Spleen (tissue), 11 donors: ENCODE results near the gene TMEM121. TPM values are rescaled to one million over a fixed set of nuclear protein-coding genes. Genes with fewer than 3 reads are reported as not detected.

ENCODE experiments used
- DNase-seq: peaks from one replicate; pipeline ENCODE4 v3.0.0-alpha.2; 2020
- H3K27ac ChIP-seq, 8 donors: fragments of 200-600 bp; sonication (generic) in 7 of 8; 1 replicate in 4 of 8; 2 replicates in 4 of 8; pipeline versions ENCODE4 v1.5.0 to v1.8.0; 2016 to 2021; ENCODE audit warnings: inconsistent platforms in 4 of 8, mild to moderate bottlenecking in 4 of 8, moderate library complexity in 1 of 8
- H3K27me3 ChIP-seq, 7 donors: fragments of 200-600 bp; sonication (generic) in 6 of 7; replicated peaks in 1 of 7; 1 replicate in 4 of 7; 2 replicates in 3 of 7; pipeline versions ENCODE4 v1.5.0 to v1.8.0; 2016 to 2021; ENCODE audit warnings: inconsistent platforms in 3 of 7, mild to moderate bottlenecking in 1 of 7
- H3K36me3 ChIP-seq, 6 donors: fragments of 200-600 bp; sonication (generic) in 5 of 6; 1 replicate in 4 of 6; 2 replicates in 2 of 6; pipeline versions ENCODE4 v1.5.0 to v1.8.0; 2016 to 2021; ENCODE audit warnings: inconsistent platforms in 2 of 6
- H3K4me1 ChIP-seq, 6 donors: fragments of 200-600 bp; sonication (generic) in 5 of 6; 1 replicate in 3 of 6; 2 replicates in 3 of 6; pipeline versions ENCODE4 v1.5.0 to v1.8.0; 2016 to 2021; ENCODE audit warnings: inconsistent platforms in 3 of 6
- H3K4me3 ChIP-seq, 8 donors: fragments of 200-600 bp; sonication (generic) in 7 of 8; 1 replicate in 4 of 8; 2 replicates in 4 of 8; pipeline versions ENCODE4 v1.5.0 to v1.8.0; 2016 to 2021; ENCODE audit warnings: inconsistent platforms in 4 of 8, mild to moderate bottlenecking in 4 of 8, moderate library complexity in 2 of 8
- H3K9me3 ChIP-seq, 8 donors: fragments of 200-600 bp; sonication (generic) in 7 of 8; 1 replicate in 4 of 8; 2 replicates in 4 of 8; pipeline versions ENCODE4 v1.5.0 to v1.8.0; 2016 to 2021; ENCODE audit warnings: inconsistent platforms in 4 of 8
- CTCF ChIP-seq, 11 experiments: fragments of 200-600 bp in 7 of 11; fragments of 450-650 bp in 4 of 11; sonication (generic) in 4 of 11; IDR thresholded peaks in 8 of 11; conservative IDR thresholded peaks in 3 of 11; 1 replicate in 7 of 11; 2 replicates in 4 of 11; pipeline versions ENCODE4 v1.4.0 to v1.8.0; 2016 to 2021; ENCODE audit warnings: antibody characterized with exemption in 11 of 11, inconsistent platforms in 4 of 11, mild to moderate bottlenecking in 1 of 11
- POLR2A ChIP-seq, 3 donors: fragments of 450-650 bp; IDR thresholded peaks; one replicate each; pipeline ENCODE4 v1.5.1; 2017; ENCODE audit warnings: antibody characterized with exemption in 3 of 3, mild to moderate bottlenecking in 1 of 3
- POLR2AphosphoS5 ChIP-seq, 3 donors: sonication (generic); formaldehyde crosslinking; IDR thresholded peaks; one replicate each; pipeline ENCODE4 v1.5.1; 2017; ENCODE audit warnings: antibody characterized with exemption in 3 of 3
- WGBS, 5 donors: extraction: QIAGEN DNeasy Blood & Tissue Kit in 3 of 5; methylation state at CpG; one replicate each; pipeline versions ENCODE4 v1.1.5 to v1.1.7; 2013 to 2018; 5-methylcytosine and 5-hydroxymethylcytosine counted together
- intact Hi-C: fragments of 100-400 bp; cut with DNase I; formaldehyde crosslinking; loops from one replicate; pipeline ENCODE4 v1.15.0; 2023; ENCODE audit warnings: low total_unique reads
- polyA plus RNA-seq, 3 donors: library from polyadenylated mRNA; stranded (reverse); fragments of 200-250 nt; gene quantifications; one replicate each; pipeline ENCODE4 v1.2.1, GENCODE V29; 2013
- total RNA-seq, 7 donors: library from RNA; depleted of rRNA in 3 of 7; stranded (reverse); fragments of >200 nt in 3 of 7; fragmentation: NEBNext Ultra II Directional in 4 of 7; extraction: Animal tissue kit (Norgen Biotek cat#: 25700) in 4 of 7; gene quantifications; one replicate each; pipeline versions ENCODE4 v1.1.0 to v1.2.1, GENCODE V29; 2016 to 2021
- donor health status: healthy with polysubstance abuse.
- donor health status: DM: no; HTN: no; CAD: no; lungs with moderate emphysema.
- donor health status: DM: no; HTN: no; CAD: no.
- donor health status: Bipolar disorder and iron deficiency.
- donor health status: healthy.
- donor health status: DM: no; HTN: no; CAD: no.
- donor health status: DM: yes; HTN: yes; CAD: no.

The TMEM121 gene
- total and polyA plus RNA-seq, 10 donors: 3.3 to 10.4 (median 4.6) TPM

- TF ChIP-seq POLR2A (IDR thresholded peaks at IDR 0.05): no peak
- no peak for TF ChIP-seq CTCF (IDR thresholded peaks at IDR 0.05 in 8 of 11, conservative IDR thresholded peaks at IDR 0.05 in 3 of 11)
- no peak for TF ChIP-seq POLR2AphosphoS5 (IDR thresholded peaks at IDR 0.05)
- H3K9me3 ChIP-seq: no peaks in the 10 kb centered on the region
- peaks cover 0 to 1% (median 0%) of the 10 kb centered on the region in 6 donors for H3K36me3 ChIP-seq
- H3K4me1 ChIP-seq: no peaks in the 10 kb centered on the region
- DNase-seq: no peak
- intact Hi-C loops: no loop called here
- 73 to 82% (median 77%) methylated on average over 23 to 29 of the region's 29 CpGs for WGBS, 5 donors
- peaks cover 0 to 29% (median 5%) of the 10 kb centered on the region in 7 donors for H3K27me3 ChIP-seq
- no peak overlapping the region for H3K4me3 ChIP-seq
- H3K27ac ChIP-seq: no peak overlapping the region
These were observed 22.3 kb upstream of the TMEM121 start for GRCh38 chr14:105503935-105504692.

- 88 to 96% (median 94%) methylated on average over 12 to 16 of the region's 16 CpGs for whole genome bisulfite sequencing, 5 donors
These were observed 21.3 kb upstream of the TMEM121 start for GRCh38 chr14:105505101-105505500.

GRCh38 chr14:105507247-105507646 is 19.1 kb upstream of the TMEM121 start:
- 61 to 68% (median 63%) methylated on average over 14 to 17 of the region's 17 CpGs for WGBS, 5 donors
- no peak for DNase-seq

More at GRCh38 chr14:105505101-105505500, 21.3 kb upstream of the TMEM121 start:
- Histone ChIP-seq H3K27me3 (peaks cover 0 to 38% (median 5%) of the 10 kb centered on the region in 7 donors), H3K4me1 (no peaks in the 10 kb centered on the region), H3K4me3 (no peak overlapping the region), H3K9me3 (no peaks in the 10 kb centered on the region), H3K36me3 (no peaks in the 10 kb centered on the region), H3K27ac (no peak overlapping the region)
- intact Hi-C loops: no loop called here
- no peak for TF ChIP-seq CTCF (IDR thresholded peaks at IDR 0.05 in 8 of 11, conservative IDR thresholded peaks at IDR 0.05 in 3 of 11)
- TF ChIP-seq POLR2A (IDR thresholded peaks at IDR 0.05): no peak
- TF ChIP-seq POLR2AphosphoS5 (IDR thresholded peaks at IDR 0.05): no peak
- DNase-seq: no peak

More at GRCh38 chr14:105507247-105507646, 19.1 kb upstream of the TMEM121 start:
- Histone ChIP-seq H3K9me3 (no peaks in the 10 kb centered on the region), H3K27me3 (peaks cover 0 to 58% (median 8%) of the 10 kb centered on the region in 7 donors), H3K4me3 (no peak overlapping the region), H3K36me3 (no peaks in the 10 kb centered on the region), H3K4me1 (no peaks in the 10 kb centered on the region), H3K27ac (no peak overlapping the region)
- TF ChIP-seq POLR2AphosphoS5 (IDR thresholded peaks at IDR 0.05) (no peak), CTCF (IDR thresholded peaks at IDR 0.05 in 8 of 11, conservative IDR thresholded peaks at IDR 0.05 in 3 of 11) (no peak), POLR2A (IDR thresholded peaks at IDR 0.05) (no peak)
- intact Hi-C loops: no loop called here
